ENCODE results near the gene SPRY1. TPM values are rescaled to one million over a fixed set of nuclear protein-coding genes. Genes with fewer than 3 reads are reported as not detected.

The SPRY1 gene
- polyA plus RNA-seq, 3 donors from 2014 or later = 5.2 to 6.9 (median 6.0) TPM

- Mint-ChIP-seq H3K4me1 (no peaks in the 10 kb centered on the region), H3K27me3 (ENCODE audit: low read depth in 3 of 3) (peaks cover 0 to 5% (median 2%) of the 10 kb centered on the region in 3 donors), H3K36me3 (no peaks in the 10 kb centered on the region), H3K4me3 (no peak overlapping the region), H3K9me3 (no peaks in the 10 kb centered on the region), H3K27ac (no peak overlapping the region)
- peak; percentile 13 to 24 (median 19) for DNase-seq
Observed at GRCh38 chr4:123390846-123391456, 5.6 kb upstream of the SPRY1 start.

GRCh38 chr4:123393721-123394120 is 2.9 kb upstream of the SPRY1 start:
- H3K27me3 Mint-ChIP-seq (ENCODE audit: low read depth in 3 of 3) = peaks cover 12 to 21% (median 14%) of the 10 kb centered on the region in 3 donors
- H3K9me3 Mint-ChIP-seq = peaks cover 0 to 2% (median 0%) of the 10 kb centered on the region in 6 donors
- H3K4me3 Mint-ChIP-seq = no peak overlapping the region
- no peak for DNase-seq
- no peak overlapping the region for H3K27ac Mint-ChIP-seq
- no peaks in the 10 kb centered on the region for H3K36me3 Mint-ChIP-seq
- H3K4me1 Mint-ChIP-seq = peaks cover 15% of the 10 kb centered on the region in 2 donors

- Mint-ChIP-seq H3K27ac (peak overlapping the region in 5 of 6 donors; percentile 50 to 85 (median 75)), H3K4me1 (peaks cover 30 to 38% of the 10 kb centered on the region in 2 donors), H3K9me3 (peaks cover 0 to 2% (median 0%) of the 10 kb centered on the region in 6 donors), H3K4me3 (peak overlapping the region; percentile 83 to 93 (median 91)), H3K36me3 (peaks cover 0 to under 1% (median 0%) of the 10 kb centered on the region in 3 donors), H3K27me3 (ENCODE audit: low read depth in 3 of 3) (peaks cover 23 to 38% (median 32%) of the 10 kb centered on the region in 3 donors)
- peak; percentile 42 to 45 (median 43) for DNase-seq
Observed at GRCh38 chr4:123397144-123398065, 810 bp downstream of the SPRY1 start.

- H3K4me3 Mint-ChIP-seq = peak overlapping the region; percentile 91 to 95 (median 93)
- H3K27ac Mint-ChIP-seq = peak overlapping the region in 4 of 6 donors; percentile 59 to 91 (median 84)
- DNase-seq = peak; percentile 72 to 77 (median 76)
- peaks cover 0 to 3% (median 0%) of the 10 kb centered on the region in 3 donors for H3K36me3 Mint-ChIP-seq
- peaks cover 30 to 38% of the 10 kb centered on the region in 2 donors for H3K4me1 Mint-ChIP-seq
- H3K9me3 Mint-ChIP-seq = peaks cover 0 to 2% (median 0%) of the 10 kb centered on the region in 6 donors
- peaks cover 23 to 39% (median 37%) of the 10 kb centered on the region in 3 donors for H3K27me3 Mint-ChIP-seq (ENCODE audit: low read depth in 3 of 3)
Observed at GRCh38 chr4:123398066-123398852, 1.7 kb downstream of the SPRY1 start.

GRCh38 chr4:123398853-123399626 is 2.4 kb downstream of the SPRY1 start:
- H3K27me3 Mint-ChIP-seq (ENCODE audit: low read depth in 3 of 3) = peaks cover 23 to 39% (median 37%) of the 10 kb centered on the region in 3 donors
- H3K4me3 Mint-ChIP-seq = peak overlapping the region; percentile 89 to 95 (median 93)
- DNase-seq = peak; percentile 42 to 59 (median 43)
- peaks cover 0 to 3% (median 0%) of the 10 kb centered on the region in 3 donors for H3K36me3 Mint-ChIP-seq
- peaks cover 0 to 2% (median 0%) of the 10 kb centered on the region in 6 donors for H3K9me3 Mint-ChIP-seq
- H3K4me1 Mint-ChIP-seq = peaks cover 30 to 38% of the 10 kb centered on the region in 2 donors
- peak overlapping the region in 5 of 6 donors; percentile 59 to 91 (median 88) for H3K27ac Mint-ChIP-seq

GRCh38 chr4:123399627-123400358 is 3.2 kb downstream of the SPRY1 start:
- Mint-ChIP-seq H3K4me3 (peak overlapping the region; percentile 89 to 95 (median 93)), H3K9me3 (peaks cover 0 to 2% (median 0%) of the 10 kb centered on the region in 6 donors), H3K4me1 (peaks cover 30 to 38% of the 10 kb centered on the region in 2 donors), H3K36me3 (peaks cover 0 to 3% (median 0%) of the 10 kb centered on the region in 3 donors), H3K27me3 (ENCODE audit: low read depth in 3 of 3) (peaks cover 25 to 39% (median 37%) of the 10 kb centered on the region in 3 donors), H3K27ac (peak overlapping the region; percentile 13 to 91 (median 84))
- DNase-seq = no peak

- Mint-ChIP-seq H3K27me3 (ENCODE audit: low read depth in 3 of 3) (peaks cover 21 to 42% (median 35%) of the 10 kb centered on the region in 3 donors), H3K4me1 (peaks cover 26 to 34% of the 10 kb centered on the region in 2 donors), H3K9me3 (peaks cover 0 to 2% (median 0%) of the 10 kb centered on the region in 6 donors), H3K36me3 (peaks cover 0 to 3% (median 0%) of the 10 kb centered on the region in 3 donors), H3K4me3 (no peak overlapping the region), H3K27ac (no peak overlapping the region)
- DNase-seq = no peak
Observed at GRCh38 chr4:123401271-123402120, 4.9 kb downstream of the SPRY1 start.

GRCh38 chr4:123402121-123402465 is 5.5 kb downstream of the SPRY1 start:
- peaks cover 22 to 28% of the 10 kb centered on the region in 2 donors for H3K4me1 Mint-ChIP-seq
- DNase-seq = no peak
- peaks cover 0 to 3% (median 0%) of the 10 kb centered on the region in 3 donors for H3K36me3 Mint-ChIP-seq
- H3K27ac Mint-ChIP-seq = no peak overlapping the region
- H3K9me3 Mint-ChIP-seq = peaks cover 0 to 2% (median 0%) of the 10 kb centered on the region in 6 donors
- no peak overlapping the region for H3K4me3 Mint-ChIP-seq
- H3K27me3 Mint-ChIP-seq (ENCODE audit: low read depth in 3 of 3) = peaks cover 18 to 39% (median 29%) of the 10 kb centered on the region in 3 donors

GRCh38 chr4:123403080-123403604 is 6.5 kb downstream of the SPRY1 start:
- Mint-ChIP-seq H3K4me3 (no peak overlapping the region), H3K4me1 (peaks cover 16 to 24% of the 10 kb centered on the region in 2 donors), H3K36me3 (peaks cover 0 to 3% (median 0%) of the 10 kb centered on the region in 3 donors), H3K9me3 (no peaks in the 10 kb centered on the region), H3K27ac (no peak overlapping the region), H3K27me3 (ENCODE audit: low read depth in 3 of 3) (peaks cover 16 to 33% (median 22%) of the 10 kb centered on the region in 3 donors)
- no peak for DNase-seq

GRCh38 chr4:123404533-123404932 is 7.9 kb downstream of the SPRY1 start:
- H3K9me3 Mint-ChIP-seq = no peaks in the 10 kb centered on the region
- no peak overlapping the region for H3K4me3 Mint-ChIP-seq
- H3K36me3 Mint-ChIP-seq = peaks cover 0 to 3% (median 0%) of the 10 kb centered on the region in 3 donors

GRCh38 chr4:123405267-123405865 is 8.8 kb downstream of the SPRY1 start:
- peaks cover 0 to 3% (median 0%) of the 10 kb centered on the region in 3 donors for H3K36me3 Mint-ChIP-seq
- peaks cover 2 to 15% (median 4%) of the 10 kb centered on the region in 3 donors for H3K27me3 Mint-ChIP-seq (ENCODE audit: low read depth in 3 of 3)
- DNase-seq = no peak
- peaks cover 0 to 7% of the 10 kb centered on the region in 2 donors for H3K4me1 Mint-ChIP-seq
- no peak overlapping the region for H3K27ac Mint-ChIP-seq
- no peak overlapping the region for H3K4me3 Mint-ChIP-seq
- H3K9me3 Mint-ChIP-seq = no peaks in the 10 kb centered on the region

More at GRCh38 chr4:123404533-123404932, 7.9 kb downstream of the SPRY1 start:
- DNase-seq = no peak
- Mint-ChIP-seq H3K27me3 (ENCODE audit: low read depth in 3 of 3) (peaks cover 6 to 24% (median 12%) of the 10 kb centered on the region in 3 donors), H3K27ac (no peak overlapping the region), H3K4me1 (peaks cover 7 to 15% of the 10 kb centered on the region in 2 donors)

Data from immature natural killer cell (primary cell).